Left cardiac atrium (tissue), 4 donors: ENCODE results near the gene INPPL1. TPM values are rescaled to one million over a fixed set of nuclear protein-coding genes. Genes with fewer than 3 reads are reported as not detected.
A peak's percentile ranks its signal among the peaks of the same experiment; 100 is the strongest.

Experiments used
- ATAC-seq, 2 donors: fragments of 200-7000 bp; cut with Tn5 transposase; one replicate each; pipeline ENCODE4 v1.9.1; 2020; ENCODE audit warnings: mild to moderate bottlenecking in 2 of 2, moderate library complexity in 2 of 2
- DNase-seq: peaks from one replicate; pipeline ENCODE4 v3.0.0-alpha.2; 2020
- intact Hi-C, 2 donors: fragments of 100-400 bp; cut with DNase I; formaldehyde crosslinking; loops; one replicate each; pipeline versions ENCODE4 v1.14.1 to v1.15.1; 2022 to 2023
- total RNA-seq, 2 donors: library from RNA; stranded (reverse); fragmentation: NEBNext Ultra II Directional; extraction: Animal tissue kit (Norgen Biotek cat#: 25700); gene quantifications; one replicate each; pipeline ENCODE4 v1.2.1, GENCODE V29; 2021
- donor health status: DM: no; HTN: yes; CAD: no.
- donor health status: DM: no; HTN: yes; CAD: no; lungs with severe emphysema.
- donor health status: DM: yes; HTN: yes; CAD: no.
- donor health status: Dilated cardiomyopathy.

INPPL1 gene
- total RNA-seq, 2 donors from 2014 or later = 89.5 to 96.4 TPM

DNA sequence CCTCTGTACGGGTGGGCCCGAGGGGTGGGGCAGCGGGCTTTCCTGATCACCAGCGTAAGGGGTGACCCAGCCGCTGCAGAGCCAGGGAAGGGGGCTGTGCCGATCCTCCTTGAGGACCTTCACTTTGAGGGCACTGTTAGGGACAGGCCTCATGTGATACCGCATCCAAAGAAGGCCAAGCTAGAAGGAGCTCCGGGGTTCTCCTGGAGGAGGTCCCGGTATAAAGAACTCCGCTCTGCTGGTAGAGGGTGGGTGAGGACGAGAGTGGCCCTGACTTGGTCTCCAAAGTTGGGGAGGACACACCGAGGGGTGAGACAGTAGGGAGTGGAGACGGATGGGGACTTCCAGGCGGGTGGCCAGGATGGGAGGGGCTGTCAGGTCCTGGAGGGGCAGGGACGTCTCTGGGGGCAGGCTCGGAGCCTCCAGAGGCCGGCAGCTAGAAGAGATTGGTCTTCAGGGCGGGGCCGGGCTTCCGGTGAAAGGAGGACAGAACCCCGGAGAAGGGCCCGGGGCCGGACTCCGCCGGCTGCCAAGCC is 14.8 kb downstream of the INPPL1 start:
- intact Hi-C loops = loop anchor here in 1 of 2 donors (10.0 kb wide), 1 partner anchor 185 kb away; no protein-coding TSS in a partner anchor
- peak; percentile 80 for DNase-seq
- ATAC-seq = peak; percentile 47 to 56

DNA sequence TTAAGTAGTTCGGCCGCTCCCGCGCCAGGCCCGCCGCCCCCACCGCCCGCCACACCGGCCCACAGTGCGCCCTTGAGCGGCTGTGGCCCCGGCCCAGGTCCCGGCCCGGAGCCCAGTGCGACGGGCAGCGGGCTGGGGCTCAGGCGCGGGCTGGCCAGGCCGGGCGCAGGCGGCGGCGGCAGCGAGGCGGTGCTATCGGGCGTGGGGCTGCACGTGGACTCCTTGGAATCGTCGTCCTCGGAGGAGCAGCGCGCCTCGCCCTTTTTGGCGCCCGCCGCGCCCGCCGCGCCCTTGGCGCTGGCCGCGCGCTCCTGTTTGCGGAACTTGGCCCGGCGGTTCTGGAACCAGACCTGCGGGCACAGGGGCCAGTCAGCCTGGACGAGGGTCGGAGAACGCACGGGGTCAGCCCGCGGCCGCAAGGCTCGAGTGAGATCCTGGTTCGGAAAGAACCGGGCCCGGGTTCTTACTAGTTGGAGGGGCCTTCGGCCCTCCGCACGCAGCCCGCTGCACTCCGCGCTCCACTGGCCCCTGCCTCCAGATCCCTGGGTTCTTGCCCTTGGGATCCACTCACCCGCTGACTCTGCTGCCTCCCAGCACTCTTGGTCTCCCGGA is 15.4 kb downstream of the INPPL1 start:
- DNase-seq (peak; percentile 73), ATAC-seq (peak; percentile 63 to 71)
- intact Hi-C loops = loop anchor here in 1 of 2 donors (10.0 kb wide), 1 partner anchor 185 kb away; no protein-coding TSS in a partner anchor

DNA sequence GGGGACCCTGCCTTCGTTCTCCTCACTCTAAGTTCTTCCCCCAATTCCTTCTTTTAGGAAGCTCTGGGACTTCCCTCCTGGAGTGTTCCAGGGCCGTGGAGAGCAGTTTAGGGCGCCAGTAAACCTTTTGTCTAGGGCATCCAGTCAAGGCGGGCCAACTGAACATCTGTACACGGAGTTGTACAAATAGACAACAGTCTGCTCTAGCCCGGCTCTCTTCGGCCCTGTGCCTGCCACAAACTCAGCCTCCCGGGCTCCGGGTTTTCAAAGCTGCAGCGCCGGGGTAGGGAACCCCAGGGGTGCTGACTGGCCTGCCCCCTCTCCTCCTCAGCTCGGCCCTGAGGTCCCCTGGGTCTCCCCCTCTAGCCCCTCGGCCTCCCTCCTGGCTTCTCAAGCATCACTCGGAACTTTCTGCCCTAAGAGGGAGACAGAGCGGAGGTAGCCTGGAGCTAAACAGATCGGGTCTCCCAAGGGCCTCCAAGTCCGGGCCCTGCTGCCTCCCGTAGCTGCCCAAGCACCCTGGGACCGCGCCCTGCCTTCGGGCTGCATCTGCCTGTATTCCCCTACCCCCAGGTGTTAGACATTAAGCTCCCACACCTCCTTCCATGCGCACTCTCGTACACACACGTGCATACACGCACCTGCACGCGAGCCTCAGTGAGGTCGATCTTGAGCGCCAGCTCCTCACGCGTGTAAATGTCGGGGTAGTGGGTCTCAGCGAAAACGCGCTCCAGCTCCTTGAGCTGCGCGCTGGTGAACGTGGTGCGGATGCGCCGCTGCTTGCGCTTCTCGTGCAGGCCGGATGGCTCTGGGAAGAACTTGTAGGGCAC is 16.1 kb downstream of the INPPL1 start:
- DNase-seq = no peak
- intact Hi-C loops = no loop called here
- peak; percentile 5 to 8 for ATAC-seq

DNA sequence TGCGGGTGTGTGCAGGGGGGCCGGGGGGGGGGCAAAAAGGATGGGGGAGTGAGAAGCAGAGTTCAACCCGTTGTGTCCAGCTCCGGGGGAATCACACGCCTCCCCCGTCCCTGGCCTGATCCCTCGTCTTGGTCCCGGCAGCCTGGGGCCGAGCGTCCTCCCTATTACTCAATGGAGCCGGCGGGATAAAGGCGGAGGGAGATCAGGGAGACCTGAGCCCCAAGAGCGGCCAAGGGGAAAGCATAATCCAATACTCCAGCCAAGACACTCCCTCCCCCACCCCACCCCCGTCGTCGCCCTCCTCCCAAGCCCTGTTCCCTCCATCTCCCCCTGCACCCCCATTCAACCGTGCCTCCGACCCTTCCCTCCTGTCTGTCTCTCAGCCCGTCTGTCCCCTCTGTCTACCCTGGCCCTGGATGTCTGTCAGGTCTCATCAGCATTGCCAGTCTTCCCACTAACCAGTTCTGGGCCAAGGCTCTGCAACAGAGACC is 16.8 kb downstream of the INPPL1 start:
- no peak for ATAC-seq
- no peak for DNase-seq
- intact Hi-C loops = no loop called here

DNA sequence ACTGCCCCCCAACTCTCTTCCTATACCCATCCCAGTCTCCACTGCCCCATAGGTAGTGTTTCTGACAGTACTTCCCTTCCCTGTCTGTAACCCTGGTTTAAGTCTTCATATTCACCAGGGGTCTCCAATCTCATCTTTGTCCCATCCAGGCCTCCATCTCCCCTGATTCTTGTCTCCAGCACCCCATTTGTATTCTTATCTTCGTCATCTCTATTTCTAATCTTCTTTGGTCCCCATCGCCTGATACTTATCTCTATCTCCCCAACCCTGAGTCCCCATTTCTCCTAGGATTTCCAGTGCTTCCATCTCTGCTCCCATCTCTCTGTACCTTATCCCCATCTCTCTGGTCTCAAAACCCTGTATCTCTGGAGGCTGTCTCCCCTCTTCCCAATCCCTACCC is 17.6 kb downstream of the INPPL1 start:
- ATAC-seq (no peak), DNase-seq (no peak)
- intact Hi-C loops = no loop called here

DNA sequence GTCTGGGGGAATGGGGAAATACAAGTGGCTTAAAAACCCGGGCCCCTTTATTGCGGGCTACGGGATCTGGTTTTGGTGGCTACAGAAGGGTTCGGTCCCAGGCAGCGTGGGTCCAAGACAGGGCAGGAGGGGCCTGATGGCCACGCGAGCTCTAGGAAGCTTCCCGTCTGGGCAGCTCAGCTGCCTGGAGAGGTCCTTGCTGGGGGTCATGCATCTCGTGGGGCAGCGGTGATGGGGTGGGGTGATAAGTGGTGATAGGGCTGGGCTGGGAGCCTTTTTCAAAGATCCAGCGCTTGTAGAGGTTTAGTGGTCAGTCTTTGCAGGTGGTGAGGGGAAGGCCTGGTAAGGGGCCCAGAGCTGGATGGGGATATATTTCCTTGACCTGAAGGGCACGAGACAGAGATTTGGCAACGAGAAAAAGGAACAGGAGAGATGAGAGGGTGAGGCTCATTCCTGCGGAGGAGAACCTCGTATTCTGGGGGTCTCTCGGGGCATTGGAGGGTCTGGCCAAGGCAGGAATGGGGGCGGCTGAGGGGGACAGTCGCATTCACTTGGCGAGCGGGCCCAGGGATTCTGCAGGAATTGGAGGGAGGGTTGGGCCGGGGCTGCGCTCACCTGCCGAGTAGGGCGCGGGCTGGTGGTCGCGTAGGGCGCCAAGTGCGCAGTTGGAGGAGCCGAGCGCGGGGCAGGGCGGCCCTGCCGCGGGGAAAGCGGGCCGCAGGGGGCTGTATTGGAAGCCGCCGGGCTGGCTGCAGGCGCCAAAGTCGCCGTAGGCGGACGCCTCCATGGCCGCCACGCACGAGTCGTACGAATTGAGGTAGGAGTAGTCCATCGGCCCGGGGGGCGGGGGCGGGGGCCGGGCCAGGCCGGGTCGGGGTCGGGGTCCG is 18.8 kb downstream of the INPPL1 start:
- intact Hi-C loops = no loop called here
- DNase-seq (no peak), ATAC-seq (no peak)

DNA sequence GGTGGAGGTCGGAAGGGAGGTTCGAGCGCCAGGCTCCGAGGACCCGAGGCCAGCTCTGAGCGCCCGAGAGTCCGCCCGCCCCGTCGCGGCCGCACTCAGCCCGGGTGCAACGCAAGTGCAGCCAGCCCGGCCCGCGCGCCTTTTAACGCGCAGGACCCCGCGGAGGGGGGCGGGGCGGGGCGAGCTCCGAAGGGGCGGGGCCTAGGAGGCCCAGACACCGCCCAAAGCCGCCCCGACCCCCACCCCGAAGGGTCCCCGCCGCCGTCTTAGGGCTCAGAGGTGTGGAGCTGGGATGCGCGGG is 19.4 kb downstream of the INPPL1 start, which contains the start of gene PHOX2A:
PHOX2A (minus strand) TSS at position 117 of the 301 bp plus-strand sequence. CDS start 172 bp downstream, outside the sequence.
- intact Hi-C loops = no loop called here
- ATAC-seq (no peak), DNase-seq (no peak)

DNA sequence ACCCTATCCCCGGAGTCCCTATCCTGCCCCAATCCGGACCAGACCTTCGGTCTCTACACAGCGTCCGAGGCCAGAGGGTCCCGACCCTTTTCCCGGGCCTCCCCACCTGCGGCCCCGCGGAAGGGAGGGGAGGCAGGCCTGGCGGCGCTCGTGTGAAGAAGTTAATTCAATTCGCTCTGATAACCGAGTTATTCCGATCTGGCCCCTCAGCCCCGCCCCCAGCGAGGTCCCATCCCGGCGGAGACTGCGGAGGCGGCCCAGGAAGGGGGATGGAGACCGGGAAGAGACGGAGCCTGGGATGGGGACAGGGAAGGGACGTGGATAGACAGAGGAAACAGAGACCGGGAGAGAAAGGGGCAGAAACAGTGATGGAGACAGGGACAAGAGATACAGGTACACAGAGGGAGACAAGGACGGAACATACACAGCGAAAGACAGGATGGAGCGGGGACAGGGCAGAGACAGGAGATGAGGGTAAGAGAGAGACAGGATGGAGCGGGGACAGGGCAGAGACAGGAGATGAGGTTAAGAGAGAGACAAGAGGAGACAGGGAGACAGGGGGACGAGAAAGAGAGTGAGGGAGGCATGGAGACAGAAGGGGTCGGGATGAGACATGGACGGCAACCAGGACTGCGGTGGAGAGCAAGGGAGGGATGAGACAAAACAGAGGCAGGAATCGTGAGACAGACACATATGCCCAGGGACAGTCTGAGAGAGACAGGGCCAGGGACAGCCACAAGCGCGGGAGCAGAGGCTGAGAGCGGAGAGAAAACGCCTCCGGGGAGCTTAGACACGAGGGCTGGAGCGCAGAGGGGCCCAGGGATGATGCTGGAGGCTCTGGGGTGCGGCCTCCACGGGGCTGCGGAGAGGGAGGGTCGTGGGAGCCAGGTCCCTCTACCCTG is 20.0 kb downstream of the INPPL1 start:
- intact Hi-C loops = no loop called here
- no peak for DNase-seq
- no peak for ATAC-seq

DNA sequence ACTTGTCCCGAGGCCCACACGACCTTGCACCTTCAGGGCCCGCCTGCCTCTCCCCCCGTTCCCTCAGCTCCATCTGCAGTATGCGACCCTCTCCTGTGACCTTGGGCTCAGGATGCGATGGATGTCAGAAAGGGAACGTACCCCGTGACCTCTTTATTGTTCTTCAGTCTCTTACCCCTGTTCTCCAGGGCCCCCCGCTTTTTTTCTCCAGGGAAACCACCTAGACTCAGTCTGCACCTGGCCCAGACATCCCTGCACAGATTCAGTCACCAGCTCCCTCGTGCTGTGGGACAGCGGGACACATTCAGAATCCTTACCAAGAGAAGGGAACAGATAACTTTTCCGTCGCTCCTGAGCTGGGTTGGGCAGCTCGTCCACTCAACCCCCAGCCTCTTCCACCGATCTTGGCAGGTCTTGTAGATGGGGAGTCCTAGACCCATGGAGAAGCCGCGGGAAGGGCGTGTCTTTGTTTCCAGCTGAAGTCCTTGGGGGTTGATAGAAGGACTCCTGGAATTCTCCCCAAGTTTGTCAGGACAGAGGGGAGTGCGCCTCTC is 20.8 kb downstream of the INPPL1 start:
- DNase-seq = no peak
- no peak for ATAC-seq

DNA sequence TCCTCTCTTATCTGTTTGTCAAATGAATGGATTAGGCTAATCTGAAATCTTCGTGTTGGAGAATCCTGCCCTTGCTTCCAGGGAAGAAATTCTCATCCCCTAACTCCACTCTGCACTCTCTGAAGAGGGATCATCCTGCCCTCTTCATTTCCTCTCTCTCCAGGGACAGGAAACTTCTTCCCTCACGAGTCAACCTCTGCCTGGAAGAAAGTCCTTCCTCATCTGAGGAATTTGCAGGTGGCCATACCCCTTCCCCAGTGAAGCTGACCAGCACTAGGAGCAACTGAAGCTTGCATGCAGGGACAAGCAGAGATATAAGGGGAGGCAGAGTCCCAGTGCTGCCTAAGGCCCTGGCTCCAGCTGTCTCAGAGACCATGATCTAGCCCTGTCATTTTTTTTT is 23.0 kb downstream of the INPPL1 start:
- ATAC-seq = no peak
- DNase-seq = no peak
- intact Hi-C loops = no loop called here

More for the DNA sequence above, 20.8 kb downstream of the INPPL1 start:
- intact Hi-C loops = no loop called here

DNA sequence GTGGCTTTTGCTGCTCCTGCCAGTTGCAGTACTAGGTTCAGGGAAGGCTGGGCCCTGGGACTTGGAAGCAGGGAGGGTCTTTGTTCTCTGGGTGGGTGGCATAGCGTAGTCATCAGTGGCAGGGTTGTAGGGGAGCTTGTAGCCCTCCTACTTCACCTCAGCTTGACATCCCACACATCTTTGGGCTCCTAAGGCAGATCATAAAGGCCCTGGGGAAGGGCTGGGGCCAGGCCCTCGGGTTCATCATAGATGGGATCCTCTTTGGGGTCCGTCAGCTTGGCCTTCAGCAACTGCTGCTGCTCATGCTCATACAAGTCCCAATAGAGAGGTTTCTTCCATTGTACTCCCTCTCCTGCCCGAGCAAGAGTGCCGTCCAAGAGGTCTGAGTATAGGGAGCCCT is 25.4 kb downstream of the INPPL1 start:
- DNase-seq = no peak
- intact Hi-C loops = no loop called here
- no peak for ATAC-seq

DNA sequence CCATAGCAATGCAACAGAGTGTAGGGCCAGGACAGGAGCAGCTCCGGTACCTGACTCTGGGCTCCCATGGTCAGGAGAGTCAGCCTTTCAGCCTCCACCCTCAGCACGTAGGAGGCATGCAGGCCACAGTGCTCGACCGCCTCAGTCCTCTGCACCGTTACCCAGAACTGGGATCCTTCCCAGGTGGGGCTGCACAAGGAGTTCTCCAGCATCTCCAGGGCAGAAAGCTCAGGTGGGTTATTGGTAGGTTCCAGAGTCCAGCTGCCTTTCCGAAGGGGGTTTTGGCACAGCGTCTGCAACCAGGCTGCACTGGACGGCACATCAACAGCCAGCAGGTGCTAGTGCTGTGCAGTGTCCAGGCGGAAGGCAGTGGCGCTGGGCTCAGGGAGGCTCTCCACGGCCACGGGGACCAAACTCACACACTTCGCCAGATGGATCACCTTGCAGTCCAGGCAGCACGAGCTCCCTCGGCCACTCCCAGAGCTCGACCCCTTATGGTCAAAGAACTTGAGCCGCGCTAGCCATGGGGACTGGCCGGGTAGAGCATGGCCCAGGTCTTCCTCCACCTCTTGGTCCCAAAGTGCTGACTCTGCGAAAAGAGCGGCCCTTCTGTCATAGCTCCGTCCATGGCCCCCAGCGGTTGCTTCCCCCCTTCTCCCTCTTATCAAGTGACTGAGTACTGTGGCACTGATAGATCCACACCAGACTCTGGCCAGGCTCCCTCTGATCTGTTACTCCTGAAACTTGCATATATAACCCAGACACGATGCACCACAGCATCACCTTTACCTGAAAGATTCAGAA is 26.3 kb downstream of the INPPL1 start:
- ATAC-seq (no peak), DNase-seq (no peak)

DNA sequence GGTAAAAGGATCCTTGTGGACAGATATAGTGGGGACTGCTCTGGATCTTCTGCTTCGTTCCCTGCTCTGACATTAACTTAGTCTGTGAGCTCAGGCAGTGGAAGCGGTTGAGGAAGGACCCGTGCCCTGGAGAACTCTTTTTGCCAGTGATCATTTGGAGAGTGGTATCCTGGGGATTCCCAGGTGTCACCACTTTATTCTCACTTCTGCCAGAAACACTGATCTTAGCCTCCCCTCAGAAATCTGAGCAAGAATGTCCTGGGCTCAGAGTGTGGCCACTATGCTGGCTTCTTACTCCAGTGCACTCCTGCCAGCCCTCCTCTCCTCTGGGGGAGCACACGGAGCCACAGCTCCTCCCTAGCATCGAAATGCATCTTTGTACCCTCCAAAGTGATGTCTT is 27.0 kb downstream of the INPPL1 start:
- DNase-seq (no peak), ATAC-seq (no peak)
- intact Hi-C loops = no loop called here

More for the DNA sequence above, 26.3 kb downstream of the INPPL1 start:
- intact Hi-C loops = no loop called here

DNA sequence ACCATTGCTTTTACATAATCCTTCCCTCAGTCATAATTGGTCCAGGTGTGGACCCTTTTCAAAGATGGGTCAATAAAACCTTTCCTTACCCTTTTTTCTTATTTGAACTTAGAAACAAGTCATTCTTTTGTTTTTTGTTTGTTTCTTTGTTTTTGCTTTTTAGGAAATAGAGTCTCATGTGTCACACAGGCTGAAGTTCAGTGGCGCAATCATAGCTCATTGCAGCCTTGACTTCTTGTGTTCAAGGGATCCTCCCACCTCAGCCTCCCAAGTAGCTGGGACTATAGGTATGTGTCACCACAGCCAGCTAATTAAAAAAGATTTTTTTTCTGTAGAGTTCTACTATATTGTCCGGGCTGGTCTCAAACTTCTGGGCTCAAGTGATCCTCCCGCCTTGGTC is 28.8 kb downstream of the INPPL1 start:
- no peak for DNase-seq
- intact Hi-C loops = no loop called here
- ATAC-seq = no peak

DNA sequence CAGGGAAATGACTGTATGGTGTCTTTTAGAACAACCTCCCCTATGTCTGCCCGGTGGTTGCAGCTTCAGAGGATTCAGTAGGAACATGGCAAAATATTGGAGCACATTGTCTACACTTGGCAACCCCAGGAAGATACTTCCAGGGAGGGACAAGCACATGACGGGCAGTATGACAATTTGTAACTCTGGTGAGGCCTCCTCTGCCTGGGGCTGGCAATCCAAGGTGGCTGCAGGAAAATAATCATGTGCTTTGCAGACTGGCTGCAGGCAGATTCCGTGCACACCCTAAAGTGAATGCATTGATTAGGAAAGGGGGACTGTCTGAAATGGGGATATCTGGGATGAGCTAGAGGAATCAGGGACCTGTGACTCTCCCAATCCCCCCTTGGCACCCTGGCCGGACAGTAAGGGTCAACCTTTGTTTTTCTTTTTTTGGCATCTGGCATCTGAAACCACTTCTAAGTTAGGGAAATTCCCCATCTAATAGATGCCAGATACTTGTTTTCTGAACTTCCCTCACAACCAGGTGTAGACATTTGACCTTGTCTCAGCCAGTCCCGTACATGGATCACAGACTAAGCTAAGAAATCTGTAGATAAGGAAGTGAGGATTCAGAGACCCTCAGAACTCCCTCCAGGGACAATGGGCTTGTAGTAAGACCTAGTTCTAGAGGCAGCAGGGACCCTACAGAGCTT is 29.9 kb downstream of the INPPL1 start:
- ATAC-seq = no peak
- intact Hi-C loops = no loop called here
- DNase-seq = no peak

DNA sequence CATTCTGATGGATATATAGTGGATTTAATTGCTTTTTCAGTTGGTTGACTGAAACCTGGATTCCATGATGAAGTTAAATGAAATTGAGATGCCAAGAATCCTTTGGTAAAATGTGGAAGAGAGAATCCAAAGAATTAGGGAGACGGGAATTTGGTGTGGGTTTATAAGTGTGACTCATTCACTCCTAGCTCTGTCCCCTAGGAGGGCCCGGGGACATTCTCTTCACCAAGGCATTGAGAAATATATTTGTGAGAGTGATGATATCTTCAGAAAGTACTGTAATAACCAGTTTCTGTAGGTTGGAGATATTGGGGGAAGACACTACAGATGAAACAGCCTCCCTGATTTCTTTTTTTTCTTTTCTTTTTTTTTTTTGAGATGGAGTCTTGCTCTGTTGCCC is 33.0 kb downstream of the INPPL1 start:
- ATAC-seq = no peak

DNA sequence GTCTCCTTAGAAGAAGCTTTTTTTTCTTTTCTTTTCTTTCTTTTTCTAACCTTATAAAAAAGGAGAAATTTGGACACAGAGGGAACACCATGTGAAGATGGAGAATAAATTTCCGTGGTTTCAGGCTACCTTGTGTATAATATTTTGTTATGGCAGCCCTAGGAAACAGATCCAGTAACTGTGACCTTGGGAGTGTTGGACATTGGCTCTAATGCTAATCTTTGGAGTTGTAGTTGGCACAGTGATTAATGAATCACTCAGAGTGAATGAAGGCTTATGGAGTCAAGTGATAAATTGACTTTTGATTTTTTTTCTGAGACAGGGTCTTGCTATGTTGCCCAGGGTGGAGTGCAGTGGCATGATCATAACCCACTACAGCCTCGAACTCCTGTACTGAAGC is 34.9 kb downstream of the INPPL1 start:
- ATAC-seq (no peak), DNase-seq (no peak)
- intact Hi-C loops = no loop called here

More for the DNA sequence above, 33.0 kb downstream of the INPPL1 start:
- intact Hi-C loops = no loop called here
- no peak for DNase-seq
